Keratinocyte (primary cell): ENCODE results near the gene B3GALT6. TPM values are rescaled to one million over a fixed set of nuclear protein-coding genes. Genes with fewer than 3 reads are reported as not detected.

Source experiments
- DNase-seq: peaks from one replicate; pipeline ENCODE4 v3.0.0-alpha.2; 2011; ENCODE audit warnings: low read depth, missing footprints, low spot score
- FAIRE-seq: peaks from 2 replicates; lab custom pipeline; 2011; peaks lifted over from hg19 to GRCh38; lab: Jason Lieb, UNC
- H2AFZ ChIP-seq: 2 replicates; pipeline ENCODE4 v1.6.0; 2012; ENCODE audit warnings: low read length, control low read depth, inconsistent platforms; ENCODE audit not compliant: control insufficient read depth
- H3K27ac ChIP-seq: 2 replicates; pipeline ENCODE4 v1.5.1; 2011; ENCODE audit warnings: low read length; ENCODE audit not compliant: control insufficient read depth, insufficient read depth
- H3K27me3 ChIP-seq: 3 replicates; pipeline ENCODE4 v1.6.0; 2011; ENCODE audit warnings: low read length; ENCODE audit not compliant: control insufficient read depth, insufficient read depth; ENCODE audit errors: extremely low read depth
- H3K36me3 ChIP-seq, 2 experiments: 2 replicates in 1 of 2; 3 replicates in 1 of 2; pipeline ENCODE4 v1.5.1; 2011; ENCODE audit warnings: low read length in 2 of 2, mild to moderate bottlenecking in 1 of 2; ENCODE audit not compliant: control insufficient read depth in 2 of 2, insufficient read depth in 2 of 2; ENCODE audit errors: extremely low read depth in 1 of 2
- H3K4me1 ChIP-seq: 3 replicates; pipeline ENCODE4 v1.5.1; 2011; ENCODE audit warnings: low read length; ENCODE audit not compliant: control insufficient read depth, insufficient read depth; ENCODE audit errors: extremely low read depth
- H3K4me2 ChIP-seq: 3 replicates; pipeline ENCODE4 v1.6.0; 2011; ENCODE audit warnings: low read depth, low read length; ENCODE audit not compliant: control insufficient read depth, insufficient read depth; ENCODE audit errors: extremely low read depth
- H3K4me3 ChIP-seq, 3 experiments: fragments of 200-600 bp in 1 of 3; sonication (generic) in 1 of 3; 2 replicates in 2 of 3; 3 replicates in 1 of 3; pipeline ENCODE4 v1.5.1; 2011 to 2016; ENCODE audit warnings: low read length in 3 of 3, mild to moderate bottlenecking in 3 of 3, control low read depth in 2 of 3, inconsistent platforms in 1 of 3, low read depth in 1 of 3, mixed read lengths in 1 of 3, mixed run types in 1 of 3, moderate library complexity in 1 of 3; ENCODE audit not compliant: control insufficient read depth in 2 of 3, insufficient read depth in 2 of 3; ENCODE audit errors: extremely low read depth in 1 of 3
- H3K79me2 ChIP-seq: 2 replicates; pipeline ENCODE4 v1.6.0; 2012; ENCODE audit warnings: low read length; ENCODE audit not compliant: control insufficient read depth, insufficient read depth
- H3K9ac ChIP-seq: 3 replicates; pipeline ENCODE4 v1.6.0; 2011; ENCODE audit warnings: low read length; ENCODE audit not compliant: control insufficient read depth, insufficient read depth; ENCODE audit errors: extremely low read depth
- H3K9me1 ChIP-seq: 3 replicates; pipeline ENCODE4 v1.6.0; 2011; ENCODE audit warnings: low read length; ENCODE audit not compliant: control insufficient read depth, insufficient read depth; ENCODE audit errors: extremely low read depth
- H3K9me3 ChIP-seq: 2 replicates; pipeline ENCODE4 v1.5.1; 2012; ENCODE audit warnings: low read depth, low read length; ENCODE audit not compliant: control insufficient read depth
- H4K20me1 ChIP-seq: 3 replicates; pipeline ENCODE4 v1.6.0; 2011; ENCODE audit warnings: low read length; ENCODE audit not compliant: control insufficient read depth, insufficient read depth; ENCODE audit errors: extremely low read depth
- EZH2 ChIP-seq: IDR thresholded peaks from one replicate; pipeline ENCODE4 v1.6.1; 2012; ENCODE audit warnings: inconsistent platforms, mild to moderate bottlenecking, low read length, moderate library complexity
- dilution Hi-C: fragments of 300-500 bp; cut with MboI; formaldehyde crosslinking; loops from one replicate; pipeline ENCODE4 v1.7.0; 2020; ENCODE audit warnings: low sequenced_read_pairs; ENCODE audit not compliant: extremely low pct_ligation_motif_present
- polyA plus RNA-seq, 5 experiments: library from polyadenylated mRNA; depleted of rRNA in 3 of 5; stranded (reverse) in 3 of 5; stranded (forward) in 1 of 5; unstranded in 1 of 5; fragments of >200 nt; gene quantifications; 1 replicate in 1 of 5; 2 replicates in 3 of 5; 3 replicates in 1 of 5; pipeline versions ENCODE4 v1.2.1 to v1.2.3, GENCODE V29; 2011 to 2012; ENCODE audit warnings: missing spikeins in 2 of 5, low read depth in 1 of 5, low replicate concordance in 1 of 5
- TF ChIP-seq, protein P1 (sequence below), 3 experiments: IDR thresholded peaks in 1 of 3; conservative IDR thresholded peaks in 1 of 3; optimal IDR thresholded peaks in 1 of 3; 2 replicates in 2 of 3; 3 replicates in 1 of 3; pipeline versions ENCODE3 to v1.5.1; 2011; ENCODE audit warnings: low read length in 3 of 3, mild to moderate bottlenecking in 3 of 3, moderate library complexity in 2 of 3, control low read depth in 1 of 3, inconsistent platforms in 1 of 3; ENCODE audit not compliant: insufficient read depth in 2 of 3; ENCODE audit errors: extremely low read depth in 1 of 3

The B3GALT6 gene
- polyA plus RNA-seq, 1 donor (not counting 4 experiments of a cell fraction or from before 2014, with no cell fraction given), result 6.8 TPM

GRCh38 chr1:1236945-1237873, 5.2 kb downstream of the B3GALT6 start:
- Histone ChIP-seq H3K4me1 (peaks cover 15% of the 10 kb centered on the region), H3K9ac (peak overlapping the region; percentile 50), H3K27ac (no peak overlapping the region), H3K9me1 (no peaks in the 10 kb centered on the region), H3K36me3 (peaks cover 0 to 3% of the 10 kb centered on the region in 2 experiments), H2AFZ (no peak overlapping the region), H4K20me1 (no peaks in the 10 kb centered on the region), H3K9me3 (peaks cover 4% of the 10 kb centered on the region), H3K27me3 (peaks cover 6% of the 10 kb centered on the region), H3K79me2 (peaks cover 17% of the 10 kb centered on the region), H3K4me2 (no peak overlapping the region), H3K4me3 (no peak overlapping the region)
- no peak for TF ChIP-seq EZH2
- TF ChIP-seq, protein P1, sequence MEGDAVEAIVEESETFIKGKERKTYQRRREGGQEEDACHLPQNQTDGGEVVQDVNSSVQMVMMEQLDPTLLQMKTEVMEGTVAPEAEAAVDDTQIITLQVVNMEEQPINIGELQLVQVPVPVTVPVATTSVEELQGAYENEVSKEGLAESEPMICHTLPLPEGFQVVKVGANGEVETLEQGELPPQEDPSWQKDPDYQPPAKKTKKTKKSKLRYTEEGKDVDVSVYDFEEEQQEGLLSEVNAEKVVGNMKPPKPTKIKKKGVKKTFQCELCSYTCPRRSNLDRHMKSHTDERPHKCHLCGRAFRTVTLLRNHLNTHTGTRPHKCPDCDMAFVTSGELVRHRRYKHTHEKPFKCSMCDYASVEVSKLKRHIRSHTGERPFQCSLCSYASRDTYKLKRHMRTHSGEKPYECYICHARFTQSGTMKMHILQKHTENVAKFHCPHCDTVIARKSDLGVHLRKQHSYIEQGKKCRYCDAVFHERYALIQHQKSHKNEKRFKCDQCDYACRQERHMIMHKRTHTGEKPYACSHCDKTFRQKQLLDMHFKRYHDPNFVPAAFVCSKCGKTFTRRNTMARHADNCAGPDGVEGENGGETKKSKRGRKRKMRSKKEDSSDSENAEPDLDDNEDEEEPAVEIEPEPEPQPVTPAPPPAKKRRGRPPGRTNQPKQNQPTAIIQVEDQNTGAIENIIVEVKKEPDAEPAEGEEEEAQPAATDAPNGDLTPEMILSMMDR (optimal IDR thresholded peaks at IDR 0.05 in 1 of 3, IDR thresholded peaks at IDR 0.05 in 1 of 3, conservative IDR thresholded peaks at IDR 0.05 in 1 of 3; ENCODE audit: extremely low read depth in 1 of 3, insufficient read depth in 2 of 3, low read length in 3 of 3), result no peak
- dilution Hi-C loops, result no loop called here
- no peak for FAIRE-seq
- DNase-seq, result no peak

DNA sequence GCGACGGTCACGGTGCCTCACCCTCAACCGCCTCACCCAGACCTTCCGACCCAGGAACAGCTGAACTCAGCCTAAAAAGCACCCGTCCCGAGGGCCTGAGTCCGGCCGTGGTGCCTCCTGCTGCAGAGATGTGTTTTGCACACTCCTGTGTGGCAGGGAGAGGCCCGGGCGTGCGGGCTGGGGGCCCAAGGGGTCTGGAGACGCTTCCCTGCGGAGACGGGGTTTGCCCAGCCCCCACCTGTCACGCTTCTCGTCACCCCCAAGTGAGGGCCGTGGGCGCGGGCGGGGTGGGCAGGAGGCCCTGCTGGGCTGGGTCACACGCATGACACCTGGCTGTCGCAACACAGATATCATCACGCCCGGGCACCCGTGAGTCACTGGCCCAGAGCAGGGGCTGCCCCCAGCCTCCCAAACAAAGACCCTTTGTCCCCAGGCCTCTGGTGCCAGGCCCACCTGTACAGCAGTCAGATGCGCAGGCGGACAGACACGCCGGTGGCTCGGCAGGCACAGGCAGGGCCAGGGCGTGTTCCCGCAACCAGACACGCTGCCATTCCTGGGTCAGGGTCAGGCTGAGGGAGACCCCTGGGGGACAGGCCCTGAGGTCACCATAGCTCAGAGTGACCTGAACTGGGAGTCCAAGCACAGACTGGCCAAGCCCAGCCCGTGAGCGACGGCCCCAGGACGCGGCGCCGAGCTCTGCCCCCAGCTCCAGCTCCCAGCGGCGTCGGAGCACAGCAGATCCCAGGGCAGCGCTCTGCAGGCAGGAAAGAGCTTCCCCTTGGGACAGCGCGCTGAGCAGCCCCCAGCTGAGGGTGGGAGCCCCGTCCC, 6.1 kb downstream of the B3GALT6 start:
- no peaks in the 10 kb centered on the region for H3K9me1 ChIP-seq
- dilution Hi-C loops, result no loop called here
- peak overlapping the region; percentile 62 for H2AFZ ChIP-seq
- peak; percentile 20 for TF ChIP-seq EZH2
- TF ChIP-seq, protein P1 (optimal IDR thresholded peaks at IDR 0.05 in 1 of 3, IDR thresholded peaks at IDR 0.05 in 1 of 3, conservative IDR thresholded peaks at IDR 0.05 in 1 of 3; ENCODE audit: extremely low read depth in 1 of 3, insufficient read depth in 2 of 3, low read length in 3 of 3), result peak in 1 of 3 experiments; percentile 7
- H3K9ac ChIP-seq, result peak overlapping the region; percentile 50
- peak overlapping the region in 1 of 3 experiments; percentile 13 for H3K4me3 ChIP-seq
- peaks cover 11% of the 10 kb centered on the region for H3K79me2 ChIP-seq
- no peaks in the 10 kb centered on the region for H3K9me3 ChIP-seq
- no peak for FAIRE-seq
- no peak overlapping the region for H3K27ac ChIP-seq
- H3K36me3 ChIP-seq, result peaks cover 0 to 3% of the 10 kb centered on the region in 2 experiments
- H4K20me1 ChIP-seq, result no peaks in the 10 kb centered on the region
- peak overlapping the region; percentile 45 for H3K4me2 ChIP-seq
- DNase-seq, result no peak
- peaks cover 6% of the 10 kb centered on the region for H3K27me3 ChIP-seq
- H3K4me1 ChIP-seq, result peaks cover 15% of the 10 kb centered on the region
